PC-9 (cell line): ENCODE measurements around the gene ZNF460. TPM values are rescaled to one million over a fixed set of nuclear protein-coding genes. Genes with fewer than 3 reads are reported as not detected.

Source experiments
- Bru-seq: library from RNA; stranded (reverse); fragments of 400-500 nt; gene quantifications from one replicate; lab custom pipeline; 2021; lab: Mats Ljungman, UMichigan
- BruChase-seq, 2 experiments: library from RNA; stranded (reverse); fragments of 400-500 nt; gene quantifications; one replicate each; lab custom pipeline; 2021; lab: Mats Ljungman, UMichigan
- BruUV-seq: library from RNA; stranded (reverse); fragments of 400-500 nt; replicated peaks from 2 replicates; lab custom pipeline; 2021; lab: Mats Ljungman, UMichigan
- CTCF ChIA-PET: fragments of 300-600 bp; sonication (Branson Sonifier 250); formaldehyde crosslinking; loops from one replicate; lab custom pipeline; 2022; ENCODE audit warnings: antibody characterized with exemption; lab: Charles Lee
- POLR2A ChIA-PET: fragments of 300-600 bp; sonication (Branson Sonifier 250); formaldehyde crosslinking; loops from one replicate; lab custom pipeline; 2022; ENCODE audit warnings: antibody characterized with exemption; ENCODE audit not compliant: unreplicated experiment; lab: Charles Lee
- DNase-seq, 2 experiments: peaks; one replicate each; pipeline versions ENCODE4 v3.0.0 to v3.0.0-alpha.2; 2015 to 2022; ENCODE audit warnings: mixed read lengths in 1 of 2
- H2AFZ ChIP-seq: fragments of 200-600 bp; sonication (generic); 2 replicates; pipeline ENCODE4 v1.8.1; 2017; ENCODE audit warnings: antibody characterized with exemption
- H3F3A ChIP-seq: fragments of 200-600 bp; sonication (generic); 2 replicates; pipeline ENCODE4 v1.8.1; 2017; ENCODE audit warnings: antibody characterized with exemption, mild to moderate bottlenecking, low read depth; ENCODE audit not compliant: insufficient read depth
- H3K27ac ChIP-seq: fragments of 200-600 bp; sonication (generic); 2 replicates; pipeline ENCODE4 v1.6.1; 2016; ENCODE audit warnings: mixed run types
- H3K27me3 ChIP-seq: fragments of 200-600 bp; sonication (generic); 2 replicates; pipeline ENCODE4 v1.6.1; 2016; ENCODE audit warnings: low read depth, mixed run types; ENCODE audit not compliant: insufficient read depth
- H3K36me3 ChIP-seq: fragments of 200-600 bp; sonication (generic); 2 replicates; pipeline ENCODE4 v1.6.1; 2016; ENCODE audit warnings: low read depth, mixed run types
- H3K4me1 ChIP-seq: fragments of 200-600 bp; sonication (generic); replicated peaks from 2 replicates; pipeline ENCODE4 v1.6.1; 2016; ENCODE audit warnings: mixed run types; ENCODE audit not compliant: insufficient read depth
- H3K4me2 ChIP-seq: fragments of 200-600 bp; sonication (generic); 2 replicates; pipeline ENCODE4 v1.6.1; 2017; ENCODE audit warnings: mixed run types
- H3K4me3 ChIP-seq: fragments of 200-600 bp; sonication (generic); 2 replicates; pipeline ENCODE4 v1.6.1; 2016; ENCODE audit warnings: mixed run types
- H3K79me2 ChIP-seq: fragments of 200-600 bp; sonication (generic); 2 replicates; pipeline ENCODE4 v1.6.1; 2017; ENCODE audit warnings: low read depth, mixed run types
- H3K9me2 ChIP-seq: fragments of 200-600 bp; sonication (generic); 2 replicates; pipeline ENCODE4 v1.8.1; 2017; ENCODE audit warnings: mild to moderate bottlenecking; ENCODE audit not compliant: insufficient read depth
- H3K9me3 ChIP-seq: fragments of 200-600 bp; sonication (generic); 2 replicates; pipeline ENCODE4 v1.8.1; 2016; ENCODE audit warnings: low read depth; ENCODE audit not compliant: insufficient read depth
- H4K20me1 ChIP-seq: fragments of 200-600 bp; sonication (generic); 2 replicates; pipeline ENCODE4 v1.8.1; 2017; ENCODE audit not compliant: insufficient read depth
- CTCF ChIP-seq: fragments of 200-600 bp; sonication (generic); conservative IDR thresholded peaks from 2 replicates; pipeline ENCODE4 v1.6.1; 2017; ENCODE audit warnings: mixed run types, antibody characterized with exemption, mild to moderate bottlenecking, moderate library complexity
- EZH2 ChIP-seq: fragments of 200-600 bp; sonication (generic); IDR thresholded peaks from 2 replicates; pipeline ENCODE4 v1.8.0; 2017; ENCODE audit warnings: antibody characterized with exemption, low read depth
- intact Hi-C: fragments of 100-400 bp; cut with micrococcal nuclease; formaldehyde crosslinking; loops from one replicate; pipeline ENCODE4 v1.10.0; 2022; ENCODE audit not compliant: unreplicated experiment
- long read RNA-seq: library from polyadenylated mRNA; stranded (forward); transcript quantifications from one replicate; pipeline ENCODE4 v2.0.0, GENCODE V29; 2022
- total RNA-seq: library from RNA; stranded (reverse); gene quantifications from 2 replicates; pipeline ENCODE4 v1.2.3, GENCODE V29; 2021

Gene ZNF460
- total RNA-seq: 84.0 and 94.2 TPM in 2 replicates
- Bru-seq, nascent RNA: percentile 98 among the genes with signal in this experiment
- percentile 98 among the genes with signal in this experiment for BruChase-seq, experiment 1, labeled RNA remaining after a 2-hour chase
- BruChase-seq, experiment 2, labeled RNA remaining after a 6-hour chase: percentile 98 among the genes with signal in this experiment
- long read RNA-seq, partial matches to known transcripts: 0 of 2 reads
- long read RNA-seq, other reads (novel, unspliced or antisense): 0 of 2 reads

GRCh38 chr19:57280165-57280961 is at the start of gene ZNF460:
Gene ZNF460, plus strand, starts transcription at chr19:57280485. Its CDS starts 322 bp downstream, at chr19:57280807.
- Histone ChIP-seq H3K4me2 (peak within 1 kb of the TSS; percentile 91), H3K27ac (peak within 1 kb of the TSS; percentile 97), H4K20me1 (peaks cover 38% of the 10 kb centered on the region), H3K79me2 (peaks cover 51% of the 10 kb centered on the region), H3K9me2 (no peaks in the 10 kb centered on the region), H3F3A (peaks cover 20% of the 10 kb centered on the region), H2AFZ (peak within 1 kb of the TSS; percentile 85), H3K4me1 (peaks cover 41% of the 10 kb centered on the region), H3K36me3 (peaks cover 27% of the 10 kb centered on the region), H3K9me3 (no peaks in the 10 kb centered on the region), H3K4me3 (peak within 1 kb of the TSS; percentile 79), H3K27me3 (no peaks in the 10 kb centered on the region)
- intact Hi-C loops: loop anchor here (1.0 kb wide), 4 partner anchors 40 to 83 kb away; partner anchors contain the start of genes TRAPPC2B, ZNF304, ZNF543 and ZNF547
- ChIA-PET CTCF (no interaction called here), POLR2A (no interaction called here)
- peak; percentile 92 to 96 for DNase-seq
- BruUV-seq: TSS peak; percentile 37
- TF ChIP-seq CTCF (peak; percentile 26; the same call in 1 of the 2 replicates), EZH2 (no peak)

- Histone ChIP-seq H3K4me3 (no peak overlapping the region), H2AFZ (no peak overlapping the region), H3K36me3 (no peaks in the 10 kb centered on the region), H3K4me2 (no peak overlapping the region), H3K9me2 (no peaks in the 10 kb centered on the region), H4K20me1 (no peaks in the 10 kb centered on the region), H3K27me3 (no peaks in the 10 kb centered on the region), H3K79me2 (no peaks in the 10 kb centered on the region), H3K9me3 (no peaks in the 10 kb centered on the region), H3K4me1 (no peaks in the 10 kb centered on the region), H3K27ac (no peak overlapping the region), H3F3A (no peaks in the 10 kb centered on the region)
- CTCF ChIA-PET: no interaction called here
- intact Hi-C loops: no loop called here
- DNase-seq: no peak
- TF ChIP-seq EZH2: no peak
- TF ChIP-seq CTCF: no peak
- POLR2A ChIA-PET: no interaction called here
- no TSS peak for BruUV-seq
Observed at GRCh38 chr19:57231686-57232085, 48.6 kb upstream of the ZNF460 start.

GRCh38 chr19:57233207-57233606 is 47.1 kb upstream of the ZNF460 start:
- DNase-seq: no peak
- no TSS peak for BruUV-seq
- Histone ChIP-seq H3K36me3 (no peaks in the 10 kb centered on the region), H4K20me1 (no peaks in the 10 kb centered on the region), H3K27ac (no peak overlapping the region), H3K79me2 (no peaks in the 10 kb centered on the region), H3K4me3 (no peak overlapping the region), H3K4me2 (no peak overlapping the region), H2AFZ (no peak overlapping the region), H3K27me3 (no peaks in the 10 kb centered on the region), H3K4me1 (no peaks in the 10 kb centered on the region), H3F3A (no peaks in the 10 kb centered on the region), H3K9me3 (no peaks in the 10 kb centered on the region), H3K9me2 (no peaks in the 10 kb centered on the region)
- POLR2A ChIA-PET: no interaction called here
- TF ChIP-seq CTCF: no peak
- no peak for TF ChIP-seq EZH2
- intact Hi-C loops: no loop called here
- CTCF ChIA-PET: no interaction called here
